NK-92 treated with Interleukin-12 subunit alpha and Interleukin-12 subunit beta, amount 100 ng/mL, for 24 hours (cell line): ENCODE measurements around the gene PRKCH.

Experiments
- DNase-seq: peaks from one replicate; lab custom pipeline; 2025; lab: John Stamatoyannopoulos, UW

Gene PRKCH

GRCh38 chr14:61365667-61366212 lies 44.4 kb downstream of the PRKCH start:
- DNase-seq = no peak

GRCh38 chr14:61368114-61368710 lies 46.8 kb downstream of the PRKCH start:
- DNase-seq = no peak

GRCh38 chr14:61368781-61369453 lies 47.5 kb downstream of the PRKCH start:
- no peak for DNase-seq

DNA sequence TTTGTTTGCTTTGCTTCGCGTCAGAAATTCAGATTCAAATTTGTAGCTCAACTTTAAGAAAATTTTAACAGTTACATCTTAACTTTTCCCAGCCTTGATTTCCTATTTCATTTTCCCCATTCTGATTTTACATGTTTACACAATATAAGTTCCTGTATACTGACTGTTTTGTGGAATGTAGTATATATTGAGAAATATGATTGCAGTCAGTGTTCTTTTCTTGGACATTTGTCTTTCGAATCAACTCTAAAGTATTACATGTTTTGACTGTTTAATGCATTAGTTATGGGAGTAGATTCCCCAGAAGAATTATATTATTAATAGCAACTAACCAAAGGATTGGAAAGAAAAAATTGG lies 48.1 kb downstream of the PRKCH start:
- no peak for DNase-seq

- DNase-seq = no peak
Observed at GRCh38 chr14:61372379-61372778, 51.0 kb downstream of the PRKCH start.

DNA sequence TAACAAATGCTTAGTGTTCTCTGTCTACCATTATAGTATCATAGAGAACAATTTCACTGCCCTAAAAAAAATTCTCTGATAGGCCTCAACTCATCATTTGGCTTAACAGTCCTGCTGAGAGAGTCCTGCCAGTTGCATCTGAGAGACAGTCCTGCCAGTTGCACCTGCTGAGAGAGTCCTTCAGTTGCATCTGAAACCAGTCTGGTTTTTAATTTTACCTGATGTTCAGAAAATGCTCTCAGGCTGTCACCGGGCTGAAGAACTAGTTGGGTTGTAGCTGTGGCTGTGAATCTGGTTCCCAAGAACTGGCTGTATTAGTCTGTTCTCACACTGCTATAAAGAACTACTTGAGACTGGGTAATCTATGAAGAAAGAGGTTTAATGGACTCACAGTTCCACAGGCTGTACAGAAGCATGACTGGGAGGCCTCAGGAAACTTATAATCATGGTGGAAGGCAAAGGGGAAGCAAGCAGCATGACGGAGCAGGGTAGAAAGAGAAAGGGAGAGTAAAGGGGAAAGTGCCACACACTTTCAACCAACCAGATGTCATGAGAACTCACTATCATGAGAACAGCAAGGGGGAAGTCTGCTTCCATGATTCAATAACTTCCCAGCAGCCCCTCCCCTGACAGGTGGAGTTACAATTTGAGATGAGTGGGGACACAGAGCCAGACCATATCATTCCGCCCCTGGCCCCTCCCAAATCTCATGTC lies 51.6 kb downstream of the PRKCH start:
- no peak for DNase-seq

GRCh38 chr14:61374284-61374683 lies 52.9 kb downstream of the PRKCH start:
- no peak for DNase-seq

DNA sequence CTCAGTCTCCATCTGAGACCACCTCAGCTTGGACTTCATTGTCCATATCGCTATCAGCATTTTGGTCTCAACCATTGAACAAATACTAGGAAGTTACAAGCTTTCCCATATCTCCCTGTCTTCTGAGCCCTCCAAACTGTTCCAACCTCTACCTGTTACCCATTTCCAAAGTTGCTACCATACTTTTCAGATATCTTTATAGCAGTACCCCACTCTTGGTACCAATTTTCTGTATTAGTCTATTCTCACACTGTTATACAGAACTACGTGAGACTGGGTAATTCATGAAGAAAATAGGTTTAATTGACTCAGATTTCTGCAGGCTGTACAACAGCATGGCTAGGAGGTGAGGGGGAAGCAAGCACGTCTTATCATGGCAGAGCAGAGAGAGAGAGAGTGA lies 53.8 kb downstream of the PRKCH start:
- DNase-seq = no peak

GRCh38 chr14:61376314-61376713 lies 54.9 kb downstream of the PRKCH start:
- no peak for DNase-seq

DNA sequence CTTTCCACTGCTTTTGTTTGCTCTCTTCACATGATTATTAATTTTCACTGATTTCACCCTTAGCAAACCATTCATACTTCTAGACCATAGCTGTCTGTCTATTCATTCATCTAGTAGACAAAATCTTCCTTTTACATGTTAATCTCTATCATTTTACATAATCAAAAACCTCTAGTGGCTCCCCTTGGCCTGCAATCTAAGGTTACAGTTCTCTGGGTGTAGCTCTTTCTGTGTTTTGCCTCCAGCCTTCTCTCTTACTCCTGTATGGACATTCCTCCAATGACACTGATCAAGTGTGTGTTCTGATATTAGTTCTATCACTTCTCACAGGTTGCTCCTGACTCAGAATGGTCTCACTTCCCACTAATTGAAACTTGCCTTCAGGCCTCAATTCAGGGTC lies 56.4 kb downstream of the PRKCH start:
- no peak for DNase-seq

- peak; percentile 29 for DNase-seq
Observed at GRCh38 chr14:61379639-61380184, 58.3 kb downstream of the PRKCH start.

- no peak for DNase-seq
Observed at GRCh38 chr14:61380984-61381383, 59.6 kb downstream of the PRKCH start.

DNA sequence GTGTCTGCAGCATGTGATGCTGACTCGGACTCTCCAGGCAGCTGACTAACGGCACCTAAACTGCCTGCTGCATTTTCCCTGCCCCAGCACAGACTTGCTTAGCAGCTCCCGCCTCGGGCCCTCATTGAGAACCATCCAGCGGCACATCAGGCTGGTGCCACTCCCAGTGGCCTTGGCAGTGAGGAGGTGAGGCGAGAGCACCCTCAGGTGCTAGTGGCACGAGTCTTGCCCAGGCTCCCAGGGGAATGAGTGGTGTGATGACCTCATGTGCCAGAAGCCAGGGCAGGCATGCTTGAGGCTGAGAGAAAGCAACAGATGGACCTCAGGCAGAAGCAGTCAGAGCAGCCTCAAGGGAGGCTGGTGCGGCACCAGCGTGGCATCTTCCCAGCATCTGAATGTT lies 60.2 kb downstream of the PRKCH start:
- no peak for DNase-seq

DNA sequence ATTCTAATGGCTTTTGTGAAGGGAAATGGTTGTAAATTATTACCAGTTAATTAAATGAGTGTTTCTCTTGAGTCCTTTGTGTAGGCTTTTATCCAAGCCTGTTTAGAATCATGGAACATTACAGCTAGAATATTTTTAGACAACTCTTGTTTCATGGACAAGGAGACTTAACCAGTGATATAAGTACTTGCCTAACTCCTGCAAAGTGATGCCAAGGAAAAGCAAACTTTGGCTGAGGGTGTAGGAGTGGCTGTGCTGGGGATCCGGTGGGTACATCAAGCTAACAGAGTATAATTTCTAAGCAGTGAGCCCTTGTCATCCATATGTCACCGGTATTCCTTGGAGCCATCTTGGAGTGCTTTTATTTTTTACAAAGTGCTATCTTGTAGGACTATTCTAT lies 61.5 kb downstream of the PRKCH start:
- DNase-seq = no peak

- DNase-seq = peak; percentile 69
Observed at GRCh38 chr14:61385002-61385685, 63.8 kb downstream of the PRKCH start.

GRCh38 chr14:61386173-61386772 lies 64.9 kb downstream of the PRKCH start:
- DNase-seq = no peak

DNA sequence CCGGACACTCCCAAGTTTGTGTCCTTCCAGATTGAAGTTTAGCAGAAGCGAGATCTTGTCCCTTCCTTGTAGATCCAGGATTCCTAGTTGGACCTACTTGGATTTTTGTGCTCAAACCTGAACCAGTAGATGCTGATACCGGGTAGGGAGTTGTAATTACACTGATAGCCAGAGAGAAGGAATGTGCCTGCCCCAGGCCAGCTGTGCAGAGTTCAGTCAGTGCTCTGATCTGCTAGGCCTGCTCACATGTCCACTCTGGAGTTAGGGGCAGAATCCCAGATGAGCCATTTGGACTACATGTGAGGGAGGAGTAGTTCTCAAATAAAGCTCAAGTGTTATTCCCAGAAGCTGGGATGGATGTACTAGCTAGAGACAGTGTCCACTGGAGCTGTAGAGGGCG lies 65.7 kb downstream of the PRKCH start:
- DNase-seq = no peak

- peak; percentile 28 for DNase-seq
Observed at GRCh38 chr14:61388173-61388975, 67.0 kb downstream of the PRKCH start.

- DNase-seq = peak; percentile 52
Observed at GRCh38 chr14:61388976-61389576, 67.7 kb downstream of the PRKCH start.

GRCh38 chr14:61391119-61391518 lies 69.7 kb downstream of the PRKCH start:
- no peak for DNase-seq

GRCh38 chr14:61392297-61392696 lies 70.9 kb downstream of the PRKCH start:
- DNase-seq = no peak
